DOHH2 (cell line): ENCODE measurements around the gene GREB1.

Source experiments
- H3F3A ChIP-seq: fragments of 200-600 bp; sonication (generic), shearing (Covaris generic); 2 replicates; pipeline ENCODE4 v1.6.0; 2016; ENCODE audit warnings: antibody characterized with exemption, mild to moderate bottlenecking; ENCODE audit not compliant: control insufficient read depth, insufficient read depth
- H3K27ac ChIP-seq: fragments of 200-600 bp; sonication (generic); 2 replicates; pipeline ENCODE4 v1.5.1; 2014; ENCODE audit warnings: low read depth, mild to moderate bottlenecking, low read length, moderate library complexity
- H3K27me3 ChIP-seq: fragments of 200-600 bp; sonication (generic); 2 replicates; pipeline ENCODE4 v1.6.1; 2014; ENCODE audit warnings: mild to moderate bottlenecking, low read length, mixed read lengths; ENCODE audit not compliant: control insufficient read depth
- H3K36me3 ChIP-seq: fragments of 200-600 bp; sonication (generic); 2 replicates; pipeline ENCODE4 v1.6.1; 2014; ENCODE audit warnings: mild to moderate bottlenecking, low read length, moderate library complexity, mixed read lengths; ENCODE audit not compliant: control insufficient read depth
- H3K4me1 ChIP-seq: fragments of 200-600 bp; sonication (generic); 2 replicates; pipeline ENCODE4 v1.6.1; 2014; ENCODE audit warnings: mild to moderate bottlenecking, low read length, mixed read lengths; ENCODE audit not compliant: control insufficient read depth
- H3K4me2 ChIP-seq: fragments of 200-600 bp; sonication (generic); 2 replicates; pipeline ENCODE4 v1.6.0; 2014; ENCODE audit warnings: mild to moderate bottlenecking, low read length, moderate library complexity
- H3K4me3 ChIP-seq: fragments of 200-600 bp; sonication (generic); 2 replicates; pipeline ENCODE4 v1.5.1; 2014; ENCODE audit warnings: mild to moderate bottlenecking, low read length, mixed read lengths
- H3K79me2 ChIP-seq: fragments of 200-600 bp; sonication (generic); 2 replicates; pipeline ENCODE4 v1.6.1; 2014; ENCODE audit warnings: mild to moderate bottlenecking, low read length, mixed read lengths; ENCODE audit not compliant: control insufficient read depth
- H3K9me2 ChIP-seq: fragments of 200-600 bp; sonication (generic); replicated peaks from 2 replicates; pipeline ENCODE4 v1.6.1; 2014; ENCODE audit warnings: mild to moderate bottlenecking, low read length, mixed read lengths; ENCODE audit not compliant: control insufficient read depth
- H3K9me3 ChIP-seq: fragments of 200-600 bp; sonication (generic); 2 replicates; pipeline ENCODE4 v1.6.1; 2014; ENCODE audit warnings: antibody characterized with exemption, low read length, mixed read lengths; ENCODE audit not compliant: control insufficient read depth, insufficient read depth
- H4K20me1 ChIP-seq: fragments of 200-600 bp; sonication (generic); 2 replicates; pipeline ENCODE4 v1.6.0; 2014; ENCODE audit warnings: low read depth, mild to moderate bottlenecking, antibody characterized with exemption, low read length, moderate library complexity; ENCODE audit not compliant: control insufficient read depth, insufficient read depth
- CTCF ChIP-seq: fragments of 200-600 bp; sonication (generic); IDR thresholded peaks from one replicate; pipeline ENCODE4 v1.5.1; 2014; ENCODE audit warnings: antibody characterized with exemption, mild to moderate bottlenecking, low read depth, low read length; ENCODE audit not compliant: poor library complexity, severe bottlenecking
- EZH2phosphoT487 ChIP-seq: fragments of 200-600 bp; sonication (generic); IDR thresholded peaks from 2 replicates; pipeline ENCODE4 v1.6.1; 2017; ENCODE audit warnings: borderline replicate concordance, mild to moderate bottlenecking, antibody characterized with exemption, low read length, moderate library complexity, mixed read lengths

GREB1 gene

GRCh38 chr2:11563784-11564666 is 30.2 kb downstream of the GREB1 start:
- H3K27ac ChIP-seq = no peak overlapping the region
- H3K79me2 ChIP-seq = no peaks in the 10 kb centered on the region
- H3F3A ChIP-seq = no peaks in the 10 kb centered on the region
- H3K9me2 ChIP-seq = no peaks in the 10 kb centered on the region
- no peak overlapping the region for H3K4me3 ChIP-seq
- no peaks in the 10 kb centered on the region for H3K4me1 ChIP-seq
- H3K36me3 ChIP-seq = no peaks in the 10 kb centered on the region
- peaks cover 3% of the 10 kb centered on the region; the same call in 1 of the 2 replicates for H3K27me3 ChIP-seq
- H3K4me2 ChIP-seq = no peak overlapping the region
- H3K9me3 ChIP-seq = no peaks in the 10 kb centered on the region
- TF ChIP-seq CTCF (no peak), EZH2phosphoT487 (no peak)
- no peaks in the 10 kb centered on the region for H4K20me1 ChIP-seq

DNA sequence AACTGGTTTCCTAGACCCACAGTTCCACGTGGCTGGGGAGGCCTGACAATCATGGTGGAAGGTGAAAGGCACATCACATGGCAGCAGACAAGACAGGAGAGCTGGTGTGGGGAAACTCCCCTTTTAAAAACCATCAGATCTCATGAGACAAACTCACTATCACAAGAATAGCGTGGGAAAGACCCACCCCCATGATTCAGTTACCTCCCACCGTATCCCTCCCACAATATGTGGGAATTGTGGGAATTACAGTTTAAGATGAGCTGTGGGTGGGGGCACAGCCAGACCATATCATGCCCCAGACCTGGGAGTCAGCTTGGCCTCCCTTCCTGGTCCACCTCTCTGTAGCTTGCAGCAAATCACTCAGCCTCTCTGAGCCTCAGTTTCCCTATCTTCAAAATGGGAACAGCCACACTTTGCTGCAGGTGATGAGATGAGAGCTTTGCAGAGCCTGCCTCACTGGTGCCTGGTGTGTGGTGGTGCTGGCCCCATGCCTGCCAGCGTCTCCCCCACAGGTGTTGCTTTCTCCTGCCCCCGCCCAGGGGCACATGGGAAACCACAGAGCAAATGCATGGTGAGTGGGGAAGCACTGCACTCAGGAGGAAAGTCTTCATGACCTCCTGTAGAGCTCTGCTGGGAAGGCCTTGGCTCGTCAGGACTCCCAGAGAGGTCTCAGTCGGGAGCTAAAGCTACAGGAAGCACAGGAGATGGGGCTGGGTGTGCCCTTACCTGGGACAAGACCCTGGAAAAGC is 31.1 kb downstream of the GREB1 start:
- Histone ChIP-seq H3K9me3 (no peaks in the 10 kb centered on the region), H3K4me3 (no peak overlapping the region), H3K4me2 (no peak overlapping the region), H4K20me1 (no peaks in the 10 kb centered on the region), H3K27me3 (no peaks in the 10 kb centered on the region), H3K27ac (no peak overlapping the region), H3K36me3 (no peaks in the 10 kb centered on the region), H3F3A (no peaks in the 10 kb centered on the region), H3K79me2 (no peaks in the 10 kb centered on the region), H3K4me1 (no peaks in the 10 kb centered on the region), H3K9me2 (no peaks in the 10 kb centered on the region)
- TF ChIP-seq EZH2phosphoT487 = no peak
- TF ChIP-seq CTCF = no peak

DNA sequence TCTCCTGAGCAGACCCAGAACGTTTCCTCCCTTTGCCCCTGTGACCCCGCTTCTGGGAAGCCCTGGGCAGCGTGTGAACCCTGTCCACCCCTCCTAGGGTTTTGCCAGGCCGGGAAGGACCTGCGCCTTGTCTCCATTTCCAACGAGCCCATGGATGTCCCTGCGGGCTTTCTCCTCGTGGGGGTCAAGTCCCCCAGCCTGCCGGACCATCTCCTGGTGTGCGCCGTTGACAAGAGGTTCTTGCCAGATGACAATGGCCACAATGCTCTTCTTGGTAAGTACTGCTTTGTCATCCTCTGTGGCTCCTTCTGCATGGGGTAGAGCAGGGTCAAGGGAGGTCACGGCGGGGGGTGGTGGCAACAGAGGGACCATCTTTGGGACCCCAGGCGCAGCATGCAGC is 32.5 kb downstream of the GREB1 start:
- H3K27ac ChIP-seq = no peak overlapping the region
- TF ChIP-seq CTCF (no peak), EZH2phosphoT487 (no peak)
- H3K4me3 ChIP-seq = no peak overlapping the region
- no peaks in the 10 kb centered on the region for H3K9me2 ChIP-seq
- no peaks in the 10 kb centered on the region for H4K20me1 ChIP-seq
- no peaks in the 10 kb centered on the region for H3K27me3 ChIP-seq
- H3K4me2 ChIP-seq = no peak overlapping the region
- H3K36me3 ChIP-seq = no peaks in the 10 kb centered on the region
- no peaks in the 10 kb centered on the region for H3K4me1 ChIP-seq
- no peaks in the 10 kb centered on the region for H3K9me3 ChIP-seq
- H3K79me2 ChIP-seq = no peaks in the 10 kb centered on the region
- no peaks in the 10 kb centered on the region for H3F3A ChIP-seq
